ENCODE measurements around the gene AHNAK. TPM values are rescaled to one million over a fixed set of nuclear protein-coding genes. Genes with fewer than 3 reads are reported as not detected.

The AHNAK gene
- polyA plus RNA-seq, 2 of the 4 experiments (the other 2 are of a cell fraction): 43.3 to 82.0 TPM

DNA sequence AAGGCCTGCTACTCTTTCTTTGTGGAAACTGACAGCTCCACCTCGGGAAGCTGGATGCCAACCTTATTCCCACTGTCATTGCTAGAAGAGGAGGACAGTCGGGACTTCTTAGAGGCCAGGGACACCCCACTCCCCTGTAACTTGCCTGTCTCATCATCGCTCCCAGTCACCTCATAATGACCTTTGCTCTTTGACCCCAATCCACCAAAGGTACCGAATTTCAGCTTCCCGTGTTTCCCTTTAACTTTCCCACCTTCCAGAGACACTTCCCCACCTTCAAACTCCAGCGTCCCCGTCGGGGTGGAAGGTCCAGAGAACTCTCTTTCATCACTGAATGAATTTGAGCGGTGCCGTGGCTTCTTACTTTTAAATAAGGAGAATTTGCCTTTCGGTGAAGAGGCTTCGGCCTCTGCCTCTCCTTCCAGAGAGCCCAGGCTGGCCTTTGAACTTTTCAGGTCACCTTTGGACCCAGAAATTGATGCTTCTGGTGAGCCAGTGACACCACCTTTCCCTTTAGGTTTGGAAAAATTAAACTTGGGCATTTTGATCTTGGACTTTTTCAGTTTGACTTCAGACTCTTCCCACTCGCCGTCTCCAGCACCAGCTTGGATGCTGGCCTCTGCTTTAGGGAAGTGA is 29.8 kb downstream of the AHNAK start (continued):
- TF ChIP-seq, protein P1, sequence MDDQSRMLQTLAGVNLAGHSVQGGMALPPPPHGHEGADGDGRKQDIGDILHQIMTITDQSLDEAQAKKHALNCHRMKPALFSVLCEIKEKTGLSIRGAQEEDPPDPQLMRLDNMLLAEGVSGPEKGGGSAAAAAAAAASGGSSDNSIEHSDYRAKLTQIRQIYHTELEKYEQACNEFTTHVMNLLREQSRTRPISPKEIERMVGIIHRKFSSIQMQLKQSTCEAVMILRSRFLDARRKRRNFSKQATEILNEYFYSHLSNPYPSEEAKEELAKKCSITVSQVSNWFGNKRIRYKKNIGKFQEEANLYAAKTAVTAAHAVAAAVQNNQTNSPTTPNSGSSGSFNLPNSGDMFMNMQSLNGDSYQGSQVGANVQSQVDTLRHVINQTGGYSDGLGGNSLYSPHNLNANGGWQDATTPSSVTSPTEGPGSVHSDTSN (IDR thresholded peaks at IDR 0.05): no peak

DNA sequence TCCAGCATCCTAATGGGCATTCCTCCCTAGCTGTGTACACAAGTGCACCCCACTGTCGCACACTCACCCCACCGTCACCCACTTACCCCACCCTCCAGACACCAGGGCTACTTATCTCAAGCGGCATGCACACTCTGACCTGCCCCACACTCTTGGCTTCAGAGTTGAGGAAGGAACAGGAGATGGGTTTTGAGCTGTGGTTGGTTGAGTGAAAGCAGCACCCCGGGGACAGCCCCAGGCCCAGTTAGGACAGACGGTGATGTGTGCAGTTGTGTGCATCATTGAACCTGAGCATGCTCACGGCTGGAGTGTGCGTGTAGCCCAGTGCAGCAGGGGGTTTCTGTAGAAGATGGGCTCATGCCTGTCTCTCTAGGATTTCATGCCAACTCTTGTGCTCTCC is 32.5 kb downstream of the AHNAK start:
- ATAC-seq (peak in 1 of 2 experiments; percentile 14; a peak in 1 of 6 replicates), FAIRE-seq (no peak), DNase-seq (ENCODE audit: low read depth in 1 of 2, low spot score in 1 of 2) (no peak)
- TF ChIP-seq, protein P2, sequence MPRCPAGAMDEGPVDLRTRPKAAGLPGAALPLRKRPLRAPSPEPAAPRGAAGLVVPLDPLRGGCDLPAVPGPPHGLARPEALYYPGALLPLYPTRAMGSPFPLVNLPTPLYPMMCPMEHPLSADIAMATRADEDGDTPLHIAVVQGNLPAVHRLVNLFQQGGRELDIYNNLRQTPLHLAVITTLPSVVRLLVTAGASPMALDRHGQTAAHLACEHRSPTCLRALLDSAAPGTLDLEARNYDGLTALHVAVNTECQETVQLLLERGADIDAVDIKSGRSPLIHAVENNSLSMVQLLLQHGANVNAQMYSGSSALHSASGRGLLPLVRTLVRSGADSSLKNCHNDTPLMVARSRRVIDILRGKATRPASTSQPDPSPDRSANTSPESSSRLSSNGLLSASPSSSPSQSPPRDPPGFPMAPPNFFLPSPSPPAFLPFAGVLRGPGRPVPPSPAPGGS (IDR thresholded peaks at IDR 0.05): no peak
- TF ChIP-seq RFX5 (IDR thresholded peaks at IDR 0.05) (no peak), ZNF302 (CRISPR knock-in tag; IDR thresholded peaks at IDR 0.05) (no peak), SREBF2 (IDR thresholded peaks at IDR 0.05) (no peak)
- TF ChIP-seq, protein P3, sequence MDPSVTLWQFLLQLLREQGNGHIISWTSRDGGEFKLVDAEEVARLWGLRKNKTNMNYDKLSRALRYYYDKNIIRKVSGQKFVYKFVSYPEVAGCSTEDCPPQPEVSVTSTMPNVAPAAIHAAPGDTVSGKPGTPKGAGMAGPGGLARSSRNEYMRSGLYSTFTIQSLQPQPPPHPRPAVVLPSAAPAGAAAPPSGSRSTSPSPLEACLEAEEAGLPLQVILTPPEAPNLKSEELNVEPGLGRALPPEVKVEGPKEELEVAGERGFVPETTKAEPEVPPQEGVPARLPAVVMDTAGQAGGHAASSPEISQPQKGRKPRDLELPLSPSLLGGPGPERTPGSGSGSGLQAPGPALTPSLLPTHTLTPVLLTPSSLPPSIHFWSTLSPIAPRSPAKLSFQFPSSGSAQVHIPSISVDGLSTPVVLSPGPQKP (IDR thresholded peaks at IDR 0.05; ENCODE audit: low read depth, low read length): no peak
- WGBS (ENCODE audit: missing lambda C conversion rate): 93% methylated on average over 7 of the region's 7 CpGs
- Histone ChIP-seq H3K4me3 (no peak overlapping the region), H3K4me1 (peaks cover 28% of the 10 kb centered on the region), H3K27ac (no peak overlapping the region; a peak in 1 of 6 replicates), H3K4me2 (no peak overlapping the region), H3K9me3 (no peaks in the 10 kb centered on the region)
- ChIA-PET CTCF (interaction anchor here (1.0 to 3.2 kb wide), 4 partner anchors 17 to 119 kb away, joined by 3 to 16 read pairs (median 9); no protein-coding TSS in a partner anchor), POLR2A (no interaction called here)

DNA sequence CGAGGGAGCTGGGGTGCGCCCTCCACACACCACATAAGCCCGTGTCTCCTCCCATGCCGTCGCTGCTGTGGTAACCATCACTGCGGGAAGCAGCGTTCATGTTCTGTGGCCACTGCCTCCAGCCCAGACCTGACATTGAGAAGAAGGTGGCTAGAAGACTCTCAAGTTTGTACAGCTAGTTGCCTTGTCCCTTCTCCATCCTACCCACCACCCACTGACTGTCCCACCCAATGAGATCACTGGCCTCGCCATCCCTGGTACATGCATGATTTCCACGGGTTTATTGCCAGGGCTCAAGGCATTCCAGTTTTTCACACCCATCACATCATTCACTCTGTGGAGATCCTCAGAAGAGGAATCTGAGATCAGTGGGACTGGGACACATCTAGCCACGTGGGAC is 33.0 kb downstream of the AHNAK start:
- no peak for ATAC-seq
- CTCF ChIA-PET: interaction anchor here (0.6 to 7.9 kb wide), 3 partner anchors 30 to 245 kb away, joined by 3 to 82 read pairs (median 15); no protein-coding TSS in a partner anchor

DNA sequence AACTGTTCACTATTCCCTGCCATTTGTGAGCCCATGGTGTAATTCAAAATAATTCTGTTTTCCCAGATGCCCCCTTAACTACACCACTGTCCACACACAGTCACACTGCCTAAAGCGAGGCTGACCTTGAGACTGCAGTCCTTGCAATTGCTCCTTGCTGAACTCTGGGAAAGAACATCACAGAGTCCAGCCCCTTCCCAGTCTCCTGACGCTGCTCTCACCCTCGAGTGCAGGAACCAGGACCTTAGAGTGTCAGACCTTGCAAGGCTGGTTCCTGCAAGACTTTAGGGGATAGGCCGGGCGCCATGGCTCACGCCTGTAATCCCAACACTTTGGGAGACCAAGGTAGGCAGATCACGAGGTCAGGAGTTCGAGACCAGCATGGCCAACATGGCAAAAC is 33.6 kb downstream of the AHNAK start:
- Histone ChIP-seq H3K9me3 (no peaks in the 10 kb centered on the region), H3K27ac (peak overlapping the region in 1 of 2 experiments; percentile 46; a peak in 2 of 6 replicates), H3K4me3 (no peak overlapping the region), H3K4me1 (peaks cover 38% of the 10 kb centered on the region), H3K4me2 (no peak overlapping the region)
- ATAC-seq (no peak), DNase-seq (ENCODE audit: low read depth in 1 of 2, low spot score in 1 of 2) (no peak), FAIRE-seq (no peak)
- WGBS (ENCODE audit: missing lambda C conversion rate): 87% methylated on average over 8 of the region's 8 CpGs
- POLR2A ChIA-PET: no interaction called here
- CTCF ChIA-PET: interaction anchor here (3.2 to 7.9 kb wide), 2 partner anchors 31 to 88 kb away, joined by 15 to 82 read pairs; no protein-coding TSS in a partner anchor
- no peak for TF ChIP-seq JUN (IDR thresholded peaks at IDR 0.05)
- TF ChIP-seq, protein P3 (IDR thresholded peaks at IDR 0.05; ENCODE audit: low read depth, low read length): no peak
- TF ChIP-seq ZSCAN20 (CRISPR knock-in tag; IDR thresholded peaks at IDR 0.05): no peak
- TF ChIP-seq, protein P4, sequence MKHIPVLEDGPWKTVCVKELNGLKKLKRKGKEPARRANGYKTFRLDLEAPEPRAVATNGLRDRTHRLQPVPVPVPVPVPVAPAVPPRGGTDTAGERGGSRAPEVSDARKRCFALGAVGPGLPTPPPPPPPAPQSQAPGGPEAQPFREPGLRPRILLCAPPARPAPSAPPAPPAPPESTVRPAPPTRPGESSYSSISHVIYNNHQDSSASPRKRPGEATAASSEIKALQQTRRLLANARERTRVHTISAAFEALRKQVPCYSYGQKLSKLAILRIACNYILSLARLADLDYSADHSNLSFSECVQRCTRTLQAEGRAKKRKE (CRISPR knock-in tag; IDR thresholded peaks at IDR 0.05; ENCODE audit: low read depth): no peak
- TF ChIP-seq, protein P5, sequence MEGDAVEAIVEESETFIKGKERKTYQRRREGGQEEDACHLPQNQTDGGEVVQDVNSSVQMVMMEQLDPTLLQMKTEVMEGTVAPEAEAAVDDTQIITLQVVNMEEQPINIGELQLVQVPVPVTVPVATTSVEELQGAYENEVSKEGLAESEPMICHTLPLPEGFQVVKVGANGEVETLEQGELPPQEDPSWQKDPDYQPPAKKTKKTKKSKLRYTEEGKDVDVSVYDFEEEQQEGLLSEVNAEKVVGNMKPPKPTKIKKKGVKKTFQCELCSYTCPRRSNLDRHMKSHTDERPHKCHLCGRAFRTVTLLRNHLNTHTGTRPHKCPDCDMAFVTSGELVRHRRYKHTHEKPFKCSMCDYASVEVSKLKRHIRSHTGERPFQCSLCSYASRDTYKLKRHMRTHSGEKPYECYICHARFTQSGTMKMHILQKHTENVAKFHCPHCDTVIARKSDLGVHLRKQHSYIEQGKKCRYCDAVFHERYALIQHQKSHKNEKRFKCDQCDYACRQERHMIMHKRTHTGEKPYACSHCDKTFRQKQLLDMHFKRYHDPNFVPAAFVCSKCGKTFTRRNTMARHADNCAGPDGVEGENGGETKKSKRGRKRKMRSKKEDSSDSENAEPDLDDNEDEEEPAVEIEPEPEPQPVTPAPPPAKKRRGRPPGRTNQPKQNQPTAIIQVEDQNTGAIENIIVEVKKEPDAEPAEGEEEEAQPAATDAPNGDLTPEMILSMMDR (IDR thresholded peaks at IDR 0.05): no peak
- TF ChIP-seq ZNF302 (CRISPR knock-in tag; IDR thresholded peaks at IDR 0.05): no peak
- TF ChIP-seq NR3C1 (IDR thresholded peaks at IDR 0.05): no peak
- no peak for TF ChIP-seq CHD2 (IDR thresholded peaks at IDR 0.05; ENCODE audit: low read length, partially characterized antibody)
- TF ChIP-seq, protein P6, sequence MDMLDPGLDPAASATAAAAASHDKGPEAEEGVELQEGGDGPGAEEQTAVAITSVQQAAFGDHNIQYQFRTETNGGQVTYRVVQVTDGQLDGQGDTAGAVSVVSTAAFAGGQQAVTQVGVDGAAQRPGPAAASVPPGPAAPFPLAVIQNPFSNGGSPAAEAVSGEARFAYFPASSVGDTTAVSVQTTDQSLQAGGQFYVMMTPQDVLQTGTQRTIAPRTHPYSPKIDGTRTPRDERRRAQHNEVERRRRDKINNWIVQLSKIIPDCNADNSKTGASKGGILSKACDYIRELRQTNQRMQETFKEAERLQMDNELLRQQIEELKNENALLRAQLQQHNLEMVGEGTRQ (IDR thresholded peaks at IDR 0.05): no peak
- TF ChIP-seq HOXB13 (CRISPR knock-in tag; IDR thresholded peaks at IDR 0.05; ENCODE audit: low read depth): no peak
- no peak for TF ChIP-seq SREBF2 (IDR thresholded peaks at IDR 0.05)
- no peak for TF ChIP-seq POLR2A (IDR thresholded peaks at IDR 0.05; ENCODE audit: low read length)
- TF ChIP-seq CBX2 (IDR thresholded peaks at IDR 0.05; ENCODE audit: borderline replicate concordance, low read depth): no peak
- TF ChIP-seq RAD21 (conservative IDR thresholded peaks at IDR 0.05 in 1 of 2, IDR thresholded peaks at IDR 0.05 in 1 of 2): no peak
- TF ChIP-seq MYC (IDR thresholded peaks at IDR 0.05; ENCODE audit: borderline replicate concordance, low read length): no peak
- TF ChIP-seq CEBPB (IDR thresholded peaks at IDR 0.05): no peak

More for the DNA sequence above, 33.0 kb downstream of the AHNAK start:
- DNase-seq (ENCODE audit: low read depth in 1 of 2, low spot score in 1 of 2) (no peak), FAIRE-seq (no peak)
- WGBS (ENCODE audit: missing lambda C conversion rate): 90% methylated on average over 10 of the region's 10 CpGs
- Histone ChIP-seq H3K27ac (no peak overlapping the region), H3K9me3 (no peaks in the 10 kb centered on the region), H3K4me1 (peaks cover 34% of the 10 kb centered on the region), H3K4me2 (no peak overlapping the region), H3K4me3 (no peak overlapping the region)
- POLR2A ChIA-PET: no interaction called here
- TF ChIP-seq FOXS1 (CRISPR knock-in tag; IDR thresholded peaks at IDR 0.05): no peak
- no peak for TF ChIP-seq KDM5A (IDR thresholded peaks at IDR 0.05)
- TF ChIP-seq PHF8 (IDR thresholded peaks at IDR 0.05; ENCODE audit: borderline replicate concordance, low read depth): no peak

Measured in A549 (cell line).